Trophoblast cell (in vitro differentiated cells and primary cell): ENCODE results near the gene ZBTB2.

Experiments
- DNase-seq, 2 donors: peaks; one replicate each; pipeline ENCODE4 v3.0.0-alpha.2; 2016
- H2AFZ ChIP-seq: 2 replicates; pipeline ENCODE4 v1.6.1; 2013; ENCODE audit warnings: low read length, moderate library complexity, mild to moderate bottlenecking; ENCODE audit not compliant: insufficient read depth, poor library complexity
- H2AK5ac ChIP-seq: 2 replicates; pipeline ENCODE4 v1.6.1; 2013; ENCODE audit warnings: mild to moderate bottlenecking, low read length
- H2BK120ac ChIP-seq: 2 replicates; pipeline ENCODE4 v1.6.1; 2013; ENCODE audit warnings: low read length, mild to moderate bottlenecking, moderate library complexity; ENCODE audit not compliant: insufficient read depth, poor library complexity
- H2BK12ac ChIP-seq: 2 replicates; pipeline ENCODE4 v1.6.1; 2013; ENCODE audit warnings: mild to moderate bottlenecking, low read length, moderate library complexity
- H2BK5ac ChIP-seq: 2 replicates; pipeline ENCODE4 v1.6.1; 2013; ENCODE audit warnings: low read length, low read depth, moderate library complexity, mild to moderate bottlenecking; ENCODE audit not compliant: poor library complexity
- H3K14ac ChIP-seq: 2 replicates; pipeline ENCODE4 v1.6.1; 2013; ENCODE audit warnings: mild to moderate bottlenecking, low read length
- H3K18ac ChIP-seq: 2 replicates; pipeline ENCODE4 v1.6.1; 2013; ENCODE audit warnings: mild to moderate bottlenecking, low read length
- H3K23ac ChIP-seq: 2 replicates; pipeline ENCODE4 v1.6.1; 2013; ENCODE audit warnings: low read length
- H3K27ac ChIP-seq: 2 replicates; pipeline ENCODE4 v1.5.1; 2013; ENCODE audit warnings: low read depth, mild to moderate bottlenecking, inconsistent platforms, low read length, moderate library complexity
- H3K27me3 ChIP-seq: 2 replicates; pipeline ENCODE4 v1.6.1; 2013; ENCODE audit warnings: inconsistent platforms, mild to moderate bottlenecking, low read length, moderate library complexity; ENCODE audit not compliant: insufficient read depth
- H3K36me3 ChIP-seq, 2 experiments: 1 replicate in 1 of 2; 2 replicates in 1 of 2; pipeline ENCODE4 v1.6.1; 2013; ENCODE audit warnings: low read length in 2 of 2, mild to moderate bottlenecking in 2 of 2, moderate library complexity in 1 of 2; ENCODE audit not compliant: insufficient read depth in 2 of 2, control insufficient read depth in 1 of 2
- H3K4ac ChIP-seq: 2 replicates; pipeline ENCODE4 v1.6.1; 2013; ENCODE audit warnings: low read depth, mild to moderate bottlenecking, low read length, moderate library complexity
- H3K4me1 ChIP-seq, 2 experiments: 1 replicate in 1 of 2; 2 replicates in 1 of 2; pipeline ENCODE4 v1.6.1; 2013; ENCODE audit warnings: low read length in 2 of 2, mild to moderate bottlenecking in 2 of 2, moderate library complexity in 1 of 2; ENCODE audit not compliant: insufficient read depth in 2 of 2, control insufficient read depth in 1 of 2
- H3K4me2 ChIP-seq: 2 replicates; pipeline ENCODE4 v1.6.1; 2013; ENCODE audit warnings: inconsistent platforms, mild to moderate bottlenecking, low read length, moderate library complexity
- H3K4me3 ChIP-seq: 2 replicates; pipeline ENCODE4 v1.5.1; 2013; ENCODE audit warnings: mild to moderate bottlenecking, low read depth, low read length, inconsistent platforms
- H3K79me1 ChIP-seq: one replicate; pipeline ENCODE4 v1.6.1; 2013; ENCODE audit warnings: low read length
- H3K79me2 ChIP-seq: 2 replicates; pipeline ENCODE4 v1.6.1; 2013; ENCODE audit warnings: low read length, mild to moderate bottlenecking; ENCODE audit not compliant: control insufficient read depth, insufficient read depth, poor library complexity
- H3K9ac ChIP-seq: 2 replicates; pipeline ENCODE4 v1.6.1; 2013; ENCODE audit warnings: mild to moderate bottlenecking, low read length
- H3K9me3 ChIP-seq: 2 replicates; pipeline ENCODE4 v1.6.1; 2013; ENCODE audit warnings: low read depth, mild to moderate bottlenecking, control low read depth, inconsistent platforms, low read length; ENCODE audit not compliant: insufficient read depth
- H4K12ac ChIP-seq: 2 replicates; pipeline ENCODE4 v1.6.1; 2013; ENCODE audit warnings: low read depth, mild to moderate bottlenecking, low read length, moderate library complexity
- H4K8ac ChIP-seq: 2 replicates; pipeline ENCODE4 v1.6.1; 2013; ENCODE audit warnings: low read depth, mild to moderate bottlenecking, low read length, moderate library complexity
- H4K91ac ChIP-seq: one replicate; pipeline ENCODE4 v1.6.1; 2013; ENCODE audit warnings: low read depth, mild to moderate bottlenecking, low read length, moderate library complexity
- WGBS: extraction: QIAGEN DNeasy Blood & Tissue Kit; methylation state at CpG from one replicate; pipeline ENCODE4 v1.1.7; 2013; ENCODE audit warnings: missing lambda C conversion rate; ENCODE audit not compliant: insufficient read length, insufficient coverage; ENCODE audit errors: extremely low coverage; 5-methylcytosine and 5-hydroxymethylcytosine counted together

The ZBTB2 gene

DNA sequence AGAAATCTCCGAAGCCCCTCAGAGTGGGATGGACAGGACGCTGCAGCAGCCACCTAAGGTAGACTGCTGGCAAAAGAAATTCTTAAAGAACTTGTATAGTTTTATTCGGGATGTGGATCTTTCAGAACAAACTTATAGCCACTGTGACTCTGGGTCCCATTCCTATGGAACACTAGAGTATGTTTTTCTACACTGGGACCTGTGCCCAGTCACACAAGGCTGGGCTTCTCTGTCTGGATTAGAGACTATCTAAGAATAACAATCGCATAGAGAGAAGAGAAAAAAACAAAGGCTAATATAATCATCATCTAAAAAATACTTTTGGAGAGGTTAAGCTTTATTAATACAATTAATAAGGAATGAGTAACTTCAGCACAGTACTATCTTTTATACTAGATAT, 31.6 kb upstream of the ZBTB2 start:
- no peak overlapping the region for H3K4ac ChIP-seq
- H3K27me3 ChIP-seq = no peaks in the 10 kb centered on the region
- H2BK5ac ChIP-seq = no peak overlapping the region
- H3K4me1 ChIP-seq = no peaks in the 10 kb centered on the region
- H3K4me3 ChIP-seq = no peak overlapping the region
- H3K14ac ChIP-seq = no peak overlapping the region
- no peak overlapping the region for H3K9ac ChIP-seq
- no peaks in the 10 kb centered on the region for H3K79me1 ChIP-seq
- no peak overlapping the region for H3K18ac ChIP-seq
- no peak overlapping the region for H2AK5ac ChIP-seq
- H3K79me2 ChIP-seq = no peaks in the 10 kb centered on the region
- no peak overlapping the region for H2AFZ ChIP-seq
- H4K91ac ChIP-seq = no peak overlapping the region
- no peak overlapping the region for H3K27ac ChIP-seq
- H3K23ac ChIP-seq = no peak overlapping the region
- H2BK12ac ChIP-seq = no peak overlapping the region
- WGBS = no CpG with 5 or more reads among the region's 4 CpGs
- H4K12ac ChIP-seq = no peak overlapping the region
- peaks cover 20 to 25% of the 10 kb centered on the region in 2 experiments for H3K36me3 ChIP-seq
- H3K4me2 ChIP-seq = no peak overlapping the region
- no peak overlapping the region for H4K8ac ChIP-seq
- H3K9me3 ChIP-seq = no peaks in the 10 kb centered on the region
- DNase-seq = no peak
- H2BK120ac ChIP-seq = no peak overlapping the region

DNA sequence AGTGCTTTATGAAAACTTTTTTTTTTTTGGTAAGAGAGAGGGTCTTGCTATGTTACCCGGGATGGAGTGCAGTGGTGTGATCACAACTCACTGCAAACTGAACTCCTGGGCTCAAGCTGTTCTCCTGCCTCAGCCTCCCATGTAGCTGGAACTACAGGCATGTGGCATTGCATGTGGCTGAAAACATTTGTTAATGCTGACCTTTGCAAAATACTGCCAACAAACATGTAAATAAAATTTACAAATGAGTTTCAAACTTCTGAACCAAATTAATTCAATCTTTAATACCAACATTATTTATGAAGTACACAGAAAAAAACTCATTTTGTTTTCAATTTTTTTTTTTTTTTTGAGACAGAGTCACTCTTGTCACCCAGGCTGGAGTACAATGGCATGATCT, 26.1 kb upstream of the ZBTB2 start:
- Histone ChIP-seq H3K4me2 (no peak overlapping the region), H3K9ac (no peak overlapping the region), H2BK5ac (no peak overlapping the region), H2BK12ac (no peak overlapping the region), H3K4me3 (no peak overlapping the region), H2BK120ac (no peak overlapping the region), H3K18ac (no peak overlapping the region), H3K14ac (no peak overlapping the region), H4K8ac (no peak overlapping the region), H3K27me3 (no peaks in the 10 kb centered on the region), H3K79me2 (no peaks in the 10 kb centered on the region), H3K23ac (no peak overlapping the region), H3K4me1 (no peaks in the 10 kb centered on the region), H2AK5ac (no peak overlapping the region), H4K91ac (no peak overlapping the region), H3K9me3 (no peaks in the 10 kb centered on the region), H3K36me3 (peaks cover 23 to 26% of the 10 kb centered on the region in 2 experiments), H3K79me1 (no peaks in the 10 kb centered on the region), H3K27ac (no peak overlapping the region), H2AFZ (no peak overlapping the region), H3K4ac (no peak overlapping the region), H4K12ac (no peak overlapping the region)
- no peak for DNase-seq
- no CpG with 5 or more reads among the region's 1 CpG for WGBS

DNA sequence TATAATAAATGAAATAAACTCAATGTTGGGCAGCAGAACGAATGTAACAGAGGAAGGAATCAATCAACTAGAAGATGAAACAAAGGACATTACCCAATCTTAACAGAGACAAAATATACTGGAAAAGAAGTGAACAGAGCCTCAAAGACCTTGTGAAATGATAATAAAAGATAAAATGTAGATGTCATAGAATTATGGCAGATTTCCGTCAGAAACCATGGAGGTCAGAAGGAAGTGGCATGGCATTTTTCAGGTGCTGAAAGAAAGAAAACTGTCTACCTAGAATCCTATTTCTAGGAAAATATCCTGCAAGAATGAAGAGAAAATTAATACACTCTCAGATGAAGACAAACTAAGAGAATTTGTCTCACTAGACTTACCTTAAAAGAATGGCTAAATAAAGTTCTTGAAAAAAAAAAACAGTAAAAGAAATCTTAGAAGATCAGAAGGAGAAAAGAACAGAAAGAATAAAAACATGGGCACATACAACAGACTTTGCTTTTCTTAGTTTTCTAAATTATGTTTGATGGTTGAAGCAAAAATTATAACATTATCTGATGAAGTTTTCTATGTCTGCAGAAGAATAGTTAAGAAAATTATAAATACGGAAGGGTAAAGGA, 23.4 kb upstream of the ZBTB2 start:
- no peak overlapping the region for H3K9ac ChIP-seq
- no peaks in the 10 kb centered on the region for H3K79me2 ChIP-seq
- H3K4me1 ChIP-seq = no peaks in the 10 kb centered on the region
- H2AK5ac ChIP-seq = no peak overlapping the region
- H2AFZ ChIP-seq = no peak overlapping the region
- H3K27me3 ChIP-seq = no peaks in the 10 kb centered on the region
- no peak overlapping the region for H3K27ac ChIP-seq
- no peak overlapping the region for H3K23ac ChIP-seq
- H3K9me3 ChIP-seq = no peaks in the 10 kb centered on the region
- peaks cover 30 to 37% of the 10 kb centered on the region in 2 experiments for H3K36me3 ChIP-seq
- no peak overlapping the region for H4K12ac ChIP-seq
- H3K4me2 ChIP-seq = no peak overlapping the region
- H3K4me3 ChIP-seq = no peak overlapping the region
- no peak overlapping the region for H3K18ac ChIP-seq
- no peak overlapping the region for H3K14ac ChIP-seq
- no peak overlapping the region for H4K91ac ChIP-seq
- H3K79me1 ChIP-seq = no peaks in the 10 kb centered on the region
- no peak overlapping the region for H3K4ac ChIP-seq
- no CpG with 5 or more reads among the region's 3 CpGs for WGBS
- no peak overlapping the region for H4K8ac ChIP-seq
- H2BK120ac ChIP-seq = no peak overlapping the region
- DNase-seq = no peak
- no peak overlapping the region for H2BK12ac ChIP-seq
- no peak overlapping the region for H2BK5ac ChIP-seq

DNA sequence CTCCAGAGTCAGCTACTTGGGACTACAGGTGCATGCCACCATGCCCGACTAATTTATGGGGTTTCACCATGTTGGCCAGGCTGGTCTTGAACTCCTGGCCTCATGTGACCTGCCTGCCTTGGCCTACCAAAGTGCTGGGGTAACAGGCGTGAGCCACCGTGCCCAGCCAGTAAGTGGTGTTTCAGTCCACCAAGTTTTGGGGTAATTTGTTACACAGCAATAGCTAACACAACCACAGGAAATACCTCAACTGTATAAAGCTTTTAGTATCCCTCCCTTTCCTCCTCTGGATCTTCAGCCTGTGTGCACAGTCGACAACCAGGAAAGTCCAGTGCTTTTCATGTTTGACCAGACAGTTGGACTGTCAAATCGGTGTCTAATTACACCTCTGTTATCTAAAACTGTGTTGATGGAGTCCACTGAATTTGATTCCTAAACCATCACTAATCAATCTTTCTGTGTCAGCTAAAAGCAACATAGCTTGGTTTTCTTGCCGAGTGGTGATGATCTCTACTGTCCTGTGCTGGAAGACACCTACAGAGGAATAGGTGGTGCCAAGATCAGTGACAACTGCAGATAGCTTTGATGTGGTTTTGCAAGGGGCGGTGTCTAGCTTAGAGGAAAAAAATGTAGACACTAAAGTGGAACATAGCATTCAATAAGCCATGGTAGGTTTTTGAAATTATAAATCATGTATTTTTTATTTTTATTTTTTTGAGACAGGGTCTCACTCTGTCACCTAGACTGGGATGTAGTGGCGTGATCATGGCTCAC, 22.2 kb upstream of the ZBTB2 start:
- no peak overlapping the region for H3K23ac ChIP-seq
- no peak overlapping the region for H3K4me2 ChIP-seq
- no peak overlapping the region for H4K12ac ChIP-seq
- DNase-seq = no peak
- H3K9me3 ChIP-seq = no peaks in the 10 kb centered on the region
- no peaks in the 10 kb centered on the region for H3K27me3 ChIP-seq
- no peak overlapping the region for H2AK5ac ChIP-seq
- no peak overlapping the region for H3K14ac ChIP-seq
- no peak overlapping the region for H2BK5ac ChIP-seq
- H3K4ac ChIP-seq = no peak overlapping the region
- no peak overlapping the region for H4K8ac ChIP-seq
- no peak overlapping the region for H3K27ac ChIP-seq
- no CpG with 5 or more reads among the region's 8 CpGs for WGBS
- no peak overlapping the region for H4K91ac ChIP-seq
- no peak overlapping the region for H2BK120ac ChIP-seq
- no peaks in the 10 kb centered on the region for H3K4me1 ChIP-seq
- no peak overlapping the region for H3K9ac ChIP-seq
- H3K36me3 ChIP-seq = peaks cover 27 to 37% of the 10 kb centered on the region in 2 experiments
- no peak overlapping the region for H2BK12ac ChIP-seq
- no peak overlapping the region for H3K18ac ChIP-seq
- no peak overlapping the region for H2AFZ ChIP-seq
- H3K79me2 ChIP-seq = no peaks in the 10 kb centered on the region
- H3K4me3 ChIP-seq = no peak overlapping the region
- no peaks in the 10 kb centered on the region for H3K79me1 ChIP-seq
